Neural progenitor cell (in vitro differentiated cells): Measurements from ENCODE around the gene CHCHD6. TPM values are rescaled to one million over a fixed set of nuclear protein-coding genes. Genes with fewer than 3 reads are reported as not detected.

ENCODE experiments used
- DNase-seq: peaks from one replicate; pipeline ENCODE4 v3.0.0-alpha.2; 2016; ENCODE audit warnings: low spot score
- H2AFZ ChIP-seq: fragments of 200-600 bp; sonication (generic); replicated peaks from 2 replicates; pipeline ENCODE4 v1.6.1; 2016; ENCODE audit warnings: antibody characterized with exemption
- H3F3A ChIP-seq: fragments of 200-600 bp; sonication (generic); 2 replicates; pipeline ENCODE4 v1.6.1; 2016; ENCODE audit warnings: antibody characterized with exemption, low read depth
- H3K27ac ChIP-seq: fragments of 200-600 bp; sonication (generic); 2 replicates; pipeline ENCODE4 v1.5.1; 2016; ENCODE audit warnings: mild to moderate bottlenecking
- H3K27me3 ChIP-seq: fragments of 200-600 bp; sonication (generic); 2 replicates; pipeline ENCODE4 v1.6.1; 2016; ENCODE audit warnings: mild to moderate bottlenecking, moderate library complexity
- H3K36me3 ChIP-seq: fragments of 200-600 bp; sonication (generic); 2 replicates; pipeline ENCODE4 v1.5.1; 2016
- H3K4me1 ChIP-seq: fragments of 200-600 bp; sonication (generic); 2 replicates; pipeline ENCODE4 v1.6.1; 2016; ENCODE audit warnings: mixed run types
- H3K4me2 ChIP-seq: fragments of 200-600 bp; sonication (generic); 2 replicates; pipeline ENCODE4 v1.6.1; 2016
- H3K4me3 ChIP-seq: fragments of 200-600 bp; sonication (generic); 2 replicates; pipeline ENCODE4 v1.5.1; 2016
- H3K79me2 ChIP-seq: fragments of 200-600 bp; sonication (generic); 2 replicates; pipeline ENCODE4 v1.6.1; 2016; ENCODE audit warnings: low read depth
- H3K9ac ChIP-seq: fragments of 200-600 bp; sonication (generic); 2 replicates; pipeline ENCODE4 v1.6.1; 2016
- H3K9me3 ChIP-seq: fragments of 200-600 bp; sonication (generic); 2 replicates; pipeline ENCODE4 v1.5.1; 2016; ENCODE audit warnings: low read depth
- H4K20me1 ChIP-seq: fragments of 200-600 bp; sonication (generic); 2 replicates; pipeline ENCODE4 v1.6.1; 2016; ENCODE audit warnings: low read depth
- H3K27ac Mint-ChIP-seq: 3 replicates; pipeline ENCODE4 v1.8.0; 2021; ENCODE audit warnings: mixed read lengths
- H3K27me3 Mint-ChIP-seq: 2 replicates; pipeline ENCODE4 v1.8.0; 2022; ENCODE audit warnings: low read depth, mild to moderate bottlenecking, inconsistent platforms, moderate library complexity, mixed read lengths; ENCODE audit not compliant: insufficient read depth
- H3K36me3 Mint-ChIP-seq: 3 replicates; pipeline ENCODE4 v1.8.0; 2021; ENCODE audit warnings: mixed read lengths
- H3K4me1 Mint-ChIP-seq: 3 replicates; pipeline ENCODE4 v1.8.0; 2021; ENCODE audit warnings: mixed read lengths
- H3K4me3 Mint-ChIP-seq: 3 replicates; pipeline ENCODE4 v1.8.0; 2021; ENCODE audit warnings: mild to moderate bottlenecking, moderate library complexity, mixed read lengths
- H3K9me3 Mint-ChIP-seq: 3 replicates; pipeline ENCODE4 v1.8.0; 2020; ENCODE audit warnings: mixed read lengths
- EZH2 ChIP-seq: fragments of 200-600 bp; sonication (generic); IDR thresholded peaks from 2 replicates; pipeline ENCODE4 v1.6.1; 2017; ENCODE audit warnings: antibody characterized with exemption, mild to moderate bottlenecking, moderate library complexity
- EZH2phosphoT487 ChIP-seq: fragments of 200-600 bp; sonication (generic); IDR thresholded peaks from 2 replicates; pipeline ENCODE4 v1.6.1; 2017; ENCODE audit warnings: antibody characterized with exemption
- total RNA-seq: library from RNA; depleted of rRNA; stranded (reverse); fragments of >200 nt; gene quantifications from 2 replicates; pipeline ENCODE4 v1.2.3, GENCODE V29; 2015; ENCODE audit warnings: low replicate concordance
- TF ChIP-seq, protein P1 (sequence below): fragments of 200-600 bp; sonication (generic); IDR thresholded peaks from 2 replicates; pipeline ENCODE4 v1.5.1; 2017; ENCODE audit warnings: antibody characterized with exemption, mild to moderate bottlenecking

Gene CHCHD6
- total RNA-seq, 1 donor from 2014 or later = 35.7 TPM

DNA sequence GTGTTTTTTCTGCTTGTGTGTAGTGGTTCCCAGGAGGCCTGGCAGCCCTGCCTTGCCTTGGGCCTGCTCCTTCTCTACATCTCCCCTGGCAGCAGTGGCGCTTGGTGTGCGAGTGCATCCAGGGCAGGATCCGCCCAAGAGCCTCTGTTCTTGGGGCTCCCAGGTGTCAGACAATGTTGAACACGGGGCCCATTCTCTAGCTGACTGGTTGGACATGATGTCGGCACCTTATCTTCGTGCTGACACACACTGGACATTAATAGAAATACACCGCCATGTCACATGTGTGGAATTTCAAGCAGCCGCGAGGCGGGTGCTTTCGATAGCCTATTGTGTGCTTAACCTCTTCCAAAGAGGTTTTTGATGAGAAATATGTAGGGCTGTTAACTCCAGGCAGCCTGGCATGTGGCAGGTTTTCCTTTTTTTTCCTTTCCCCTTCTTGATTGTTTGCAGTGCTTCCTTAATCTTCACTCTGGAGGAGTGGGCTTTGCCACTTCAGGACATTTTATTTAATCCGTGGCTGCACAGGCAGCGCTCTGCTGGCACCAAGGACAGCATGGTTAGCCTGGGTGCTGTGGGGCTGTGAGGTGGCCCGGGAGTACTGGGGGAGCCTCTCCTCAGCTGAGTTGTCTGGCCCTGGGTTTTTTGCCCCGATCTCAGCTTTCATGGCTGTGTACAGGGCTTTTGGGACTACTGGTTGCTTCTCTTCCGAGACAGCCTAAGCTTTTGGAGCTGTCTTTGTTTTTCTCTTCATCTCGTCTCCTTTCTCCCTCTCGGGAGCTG lies 42.5 kb downstream of the CHCHD6 start:
- Histone ChIP-seq H3K9ac (no peak overlapping the region), H3K79me2 (no peaks in the 10 kb centered on the region), H3K4me3 (no peak overlapping the region), H3K4me1 (peaks cover 3% of the 10 kb centered on the region), H3K27me3 (no peaks in the 10 kb centered on the region), H3K27ac (no peak overlapping the region), H3K9me3 (no peaks in the 10 kb centered on the region), H3K36me3 (no peaks in the 10 kb centered on the region), H3F3A (peaks cover 3% of the 10 kb centered on the region), H3K4me2 (no peak overlapping the region), H2AFZ (no peak overlapping the region), H4K20me1 (peaks cover 3% of the 10 kb centered on the region)
- no peak for DNase-seq
- H3K36me3 Mint-ChIP-seq = peaks cover 21% of the 10 kb centered on the region
- no peak overlapping the region for H3K4me3 Mint-ChIP-seq
- TF ChIP-seq, protein P1, sequence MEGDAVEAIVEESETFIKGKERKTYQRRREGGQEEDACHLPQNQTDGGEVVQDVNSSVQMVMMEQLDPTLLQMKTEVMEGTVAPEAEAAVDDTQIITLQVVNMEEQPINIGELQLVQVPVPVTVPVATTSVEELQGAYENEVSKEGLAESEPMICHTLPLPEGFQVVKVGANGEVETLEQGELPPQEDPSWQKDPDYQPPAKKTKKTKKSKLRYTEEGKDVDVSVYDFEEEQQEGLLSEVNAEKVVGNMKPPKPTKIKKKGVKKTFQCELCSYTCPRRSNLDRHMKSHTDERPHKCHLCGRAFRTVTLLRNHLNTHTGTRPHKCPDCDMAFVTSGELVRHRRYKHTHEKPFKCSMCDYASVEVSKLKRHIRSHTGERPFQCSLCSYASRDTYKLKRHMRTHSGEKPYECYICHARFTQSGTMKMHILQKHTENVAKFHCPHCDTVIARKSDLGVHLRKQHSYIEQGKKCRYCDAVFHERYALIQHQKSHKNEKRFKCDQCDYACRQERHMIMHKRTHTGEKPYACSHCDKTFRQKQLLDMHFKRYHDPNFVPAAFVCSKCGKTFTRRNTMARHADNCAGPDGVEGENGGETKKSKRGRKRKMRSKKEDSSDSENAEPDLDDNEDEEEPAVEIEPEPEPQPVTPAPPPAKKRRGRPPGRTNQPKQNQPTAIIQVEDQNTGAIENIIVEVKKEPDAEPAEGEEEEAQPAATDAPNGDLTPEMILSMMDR = no peak
- H3K27me3 Mint-ChIP-seq = peaks cover 2% of the 10 kb centered on the region
- H3K27ac Mint-ChIP-seq = no peak overlapping the region
- no peaks in the 10 kb centered on the region for H3K9me3 Mint-ChIP-seq
- H3K4me1 Mint-ChIP-seq = peaks cover 22% of the 10 kb centered on the region

DNA sequence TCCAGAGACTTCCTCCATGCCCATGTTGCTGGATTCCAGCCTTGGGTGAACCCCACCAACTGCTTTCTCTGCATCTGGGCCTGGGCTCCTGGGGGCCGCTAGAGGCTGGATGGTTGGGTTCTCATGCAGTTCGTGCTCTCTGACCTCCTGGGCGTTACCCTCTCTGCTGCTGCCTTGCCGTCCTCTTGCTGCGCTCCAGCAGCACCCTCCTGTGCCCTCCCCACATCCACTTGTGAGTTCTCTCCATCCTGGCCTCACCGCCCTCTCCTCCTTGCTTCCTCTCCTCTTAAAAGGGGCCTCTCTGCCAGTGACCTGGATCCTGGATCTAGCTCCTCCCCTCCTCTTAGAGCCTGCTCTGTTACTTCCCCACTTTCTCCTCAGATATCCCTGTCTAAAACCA lies 43.7 kb downstream of the CHCHD6 start:
- Mint-ChIP-seq H3K4me3 (no peak overlapping the region), H3K4me1 (peaks cover 33% of the 10 kb centered on the region), H3K27me3 (peaks cover 2% of the 10 kb centered on the region), H3K27ac (no peak overlapping the region), H3K36me3 (peaks cover 15% of the 10 kb centered on the region), H3K9me3 (no peaks in the 10 kb centered on the region)
- H2AFZ ChIP-seq = no peak overlapping the region
- DNase-seq = no peak
- peaks cover 12% of the 10 kb centered on the region for H3K4me1 ChIP-seq
- no peaks in the 10 kb centered on the region for H3K27me3 ChIP-seq
- no peak overlapping the region for H3K9ac ChIP-seq
- H3F3A ChIP-seq = peaks cover 15% of the 10 kb centered on the region
- H3K4me2 ChIP-seq = no peak overlapping the region
- H3K36me3 ChIP-seq = no peaks in the 10 kb centered on the region
- no peak overlapping the region for H3K4me3 ChIP-seq
- TF ChIP-seq, protein P1 = no peak
- no peak for TF ChIP-seq EZH2phosphoT487
- no peak for TF ChIP-seq EZH2
- H3K27ac ChIP-seq = no peak overlapping the region
- no peaks in the 10 kb centered on the region for H3K9me3 ChIP-seq
- H4K20me1 ChIP-seq = peaks cover 8% of the 10 kb centered on the region
- no peaks in the 10 kb centered on the region for H3K79me2 ChIP-seq

DNA sequence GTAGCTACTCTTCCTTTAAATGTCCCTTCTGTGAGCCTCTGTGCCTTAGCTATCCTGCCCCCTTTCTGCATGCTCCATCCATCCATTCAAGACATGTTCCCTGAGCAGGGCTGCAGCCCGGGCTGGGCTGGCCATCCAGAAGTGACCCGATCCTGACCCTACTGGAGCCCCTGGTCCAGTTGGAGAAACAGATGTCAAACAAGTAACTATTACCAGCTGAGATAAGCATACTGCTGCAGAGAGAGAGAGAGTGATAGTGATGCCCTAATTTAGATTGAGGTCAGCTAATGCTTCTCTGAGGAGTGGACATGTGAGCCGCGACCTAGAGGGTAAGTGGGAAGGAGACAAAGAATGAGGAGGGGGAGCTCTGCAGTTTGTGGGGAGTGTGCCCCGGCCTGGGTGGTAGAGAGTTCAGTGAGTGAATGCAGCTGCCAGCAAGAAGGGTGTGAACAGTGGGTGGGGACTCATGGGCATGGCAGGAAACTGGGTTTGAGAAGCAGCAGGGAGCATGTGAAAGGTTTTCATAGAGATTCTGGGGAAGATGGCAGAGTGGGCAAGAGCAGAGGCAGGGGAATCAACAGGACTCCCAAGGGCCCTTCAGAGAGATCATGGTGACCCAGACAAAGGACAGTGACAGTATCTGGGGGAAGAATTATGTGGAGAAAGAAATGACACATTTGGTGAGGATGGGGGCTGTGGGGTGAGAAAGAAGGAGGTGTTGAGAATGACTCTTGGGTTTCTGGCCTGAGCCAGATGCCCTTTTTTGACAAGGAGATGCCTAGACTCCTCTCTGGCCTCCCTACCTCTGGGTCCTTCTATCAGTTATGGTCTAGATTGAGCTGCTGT lies 44.9 kb downstream of the CHCHD6 start:
- H3K27ac ChIP-seq = no peak overlapping the region
- H3K4me1 ChIP-seq = peaks cover 12% of the 10 kb centered on the region
- Mint-ChIP-seq H3K4me3 (no peak overlapping the region), H3K27me3 (peaks cover 2% of the 10 kb centered on the region), H3K27ac (no peak overlapping the region), H3K4me1 (peaks cover 36% of the 10 kb centered on the region), H3K36me3 (peaks cover 13% of the 10 kb centered on the region), H3K9me3 (no peaks in the 10 kb centered on the region)
- DNase-seq = no peak
- no peaks in the 10 kb centered on the region for H3K27me3 ChIP-seq
- peaks cover 8% of the 10 kb centered on the region for H4K20me1 ChIP-seq
- peaks cover 15% of the 10 kb centered on the region for H3F3A ChIP-seq
- H3K36me3 ChIP-seq = no peaks in the 10 kb centered on the region
- H3K4me2 ChIP-seq = no peak overlapping the region
- no peaks in the 10 kb centered on the region for H3K79me2 ChIP-seq
- no peak overlapping the region for H2AFZ ChIP-seq
- no peak overlapping the region for H3K4me3 ChIP-seq
- H3K9me3 ChIP-seq = no peaks in the 10 kb centered on the region
- TF ChIP-seq, protein P1 = no peak
- TF ChIP-seq EZH2 = no peak
- TF ChIP-seq EZH2phosphoT487 = no peak
- no peak overlapping the region for H3K9ac ChIP-seq
